T-helper 9 cell (primary cell): ENCODE data around the gene ARF1.
A peak's percentile ranks its signal among the peaks of the same experiment; 100 is the strongest.

ENCODE experiments used
- DNase-seq: peaks from one replicate; pipeline ENCODE4 v3.0.0-alpha.2; 2020

The ARF1 gene

DNA sequence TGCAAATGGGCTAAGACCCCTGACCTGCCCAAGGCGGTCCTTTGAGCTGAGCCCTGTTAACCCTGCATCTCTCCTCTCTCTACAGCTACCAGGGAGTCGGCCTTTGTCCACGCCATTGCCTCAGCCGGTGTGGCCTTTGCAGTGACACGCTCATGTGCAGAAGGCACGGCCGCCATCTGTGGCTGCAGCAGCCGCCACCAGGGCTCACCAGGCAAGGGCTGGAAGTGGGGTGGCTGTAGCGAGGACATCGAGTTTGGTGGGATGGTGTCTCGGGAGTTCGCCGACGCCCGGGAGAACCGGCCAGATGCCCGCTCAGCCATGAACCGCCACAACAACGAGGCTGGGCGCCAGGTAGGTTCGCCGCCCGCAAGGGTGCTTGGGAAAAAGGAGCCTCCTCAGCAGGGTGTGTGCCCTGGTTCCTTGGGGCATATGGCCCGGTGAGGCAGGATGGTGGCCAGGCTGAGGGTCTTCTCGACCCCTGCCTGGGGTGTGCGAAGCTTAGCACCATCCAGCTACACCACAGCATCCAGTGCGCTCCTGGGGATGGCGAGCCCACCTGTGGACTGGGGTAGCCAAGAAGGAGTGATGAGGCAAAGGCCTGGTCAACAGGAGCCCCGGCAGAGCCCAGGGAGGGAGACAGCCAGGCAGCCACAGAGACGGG, 31.8 kb upstream of the ARF1 start:
- no peak for DNase-seq

DNA sequence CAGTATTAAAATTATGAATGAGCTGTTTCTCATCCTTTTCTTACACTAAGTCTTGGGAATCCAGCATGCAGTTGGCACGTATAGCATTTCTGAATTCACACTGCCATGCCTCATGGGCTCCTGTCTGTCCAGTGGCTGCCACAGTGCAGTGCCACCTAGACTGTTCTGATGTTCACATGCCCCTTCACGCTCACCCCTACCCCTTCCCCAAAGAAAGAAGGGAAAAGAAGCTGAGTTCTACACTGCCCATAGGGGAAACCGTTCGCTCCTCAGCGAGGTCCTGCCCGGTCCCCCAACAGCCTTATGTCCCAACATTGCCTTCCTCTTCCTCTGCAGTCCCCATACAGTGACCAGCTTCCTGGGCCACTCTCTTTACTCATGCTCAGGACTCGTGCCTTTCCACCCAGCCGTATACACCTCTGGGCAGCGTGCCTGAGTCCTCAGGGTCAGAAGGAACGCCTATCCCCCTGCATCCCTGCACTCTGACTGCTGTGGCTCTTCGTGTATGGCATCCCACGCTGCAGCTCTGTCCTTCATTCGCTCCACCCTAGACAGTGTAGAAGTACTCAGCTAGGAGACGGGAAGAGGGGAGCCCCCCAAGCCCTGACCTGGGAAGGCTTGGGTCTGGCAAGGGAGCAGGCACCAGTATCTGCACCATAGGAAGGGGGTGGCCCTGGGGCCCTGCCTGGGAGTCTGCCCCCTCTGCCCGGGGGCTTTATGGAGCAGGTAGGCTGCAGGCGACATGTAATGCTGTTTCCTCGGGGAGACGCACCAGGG, 24.1 kb upstream of the ARF1 start:
- DNase-seq = no peak

DNA sequence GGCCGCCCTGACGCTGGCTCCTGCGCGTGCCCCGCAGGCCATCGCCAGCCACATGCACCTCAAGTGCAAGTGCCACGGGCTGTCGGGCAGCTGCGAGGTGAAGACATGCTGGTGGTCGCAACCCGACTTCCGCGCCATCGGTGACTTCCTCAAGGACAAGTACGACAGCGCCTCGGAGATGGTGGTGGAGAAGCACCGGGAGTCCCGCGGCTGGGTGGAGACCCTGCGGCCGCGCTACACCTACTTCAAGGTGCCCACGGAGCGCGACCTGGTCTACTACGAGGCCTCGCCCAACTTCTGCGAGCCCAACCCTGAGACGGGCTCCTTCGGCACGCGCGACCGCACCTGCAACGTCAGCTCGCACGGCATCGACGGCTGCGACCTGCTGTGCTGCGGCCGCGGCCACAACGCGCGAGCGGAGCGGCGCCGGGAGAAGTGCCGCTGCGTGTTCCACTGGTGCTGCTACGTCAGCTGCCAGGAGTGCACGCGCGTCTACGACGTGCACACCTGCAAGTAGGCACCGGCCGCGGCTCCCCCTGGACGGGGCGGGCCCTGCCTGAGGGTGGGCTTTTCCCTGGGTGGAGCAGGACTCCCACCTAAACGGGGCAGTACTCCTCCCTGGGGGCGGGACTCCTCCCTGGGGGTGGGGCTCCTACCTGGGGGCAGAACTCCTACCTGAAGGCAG, 23.4 kb upstream of the ARF1 start:
- peak; percentile 60 for DNase-seq

DNA sequence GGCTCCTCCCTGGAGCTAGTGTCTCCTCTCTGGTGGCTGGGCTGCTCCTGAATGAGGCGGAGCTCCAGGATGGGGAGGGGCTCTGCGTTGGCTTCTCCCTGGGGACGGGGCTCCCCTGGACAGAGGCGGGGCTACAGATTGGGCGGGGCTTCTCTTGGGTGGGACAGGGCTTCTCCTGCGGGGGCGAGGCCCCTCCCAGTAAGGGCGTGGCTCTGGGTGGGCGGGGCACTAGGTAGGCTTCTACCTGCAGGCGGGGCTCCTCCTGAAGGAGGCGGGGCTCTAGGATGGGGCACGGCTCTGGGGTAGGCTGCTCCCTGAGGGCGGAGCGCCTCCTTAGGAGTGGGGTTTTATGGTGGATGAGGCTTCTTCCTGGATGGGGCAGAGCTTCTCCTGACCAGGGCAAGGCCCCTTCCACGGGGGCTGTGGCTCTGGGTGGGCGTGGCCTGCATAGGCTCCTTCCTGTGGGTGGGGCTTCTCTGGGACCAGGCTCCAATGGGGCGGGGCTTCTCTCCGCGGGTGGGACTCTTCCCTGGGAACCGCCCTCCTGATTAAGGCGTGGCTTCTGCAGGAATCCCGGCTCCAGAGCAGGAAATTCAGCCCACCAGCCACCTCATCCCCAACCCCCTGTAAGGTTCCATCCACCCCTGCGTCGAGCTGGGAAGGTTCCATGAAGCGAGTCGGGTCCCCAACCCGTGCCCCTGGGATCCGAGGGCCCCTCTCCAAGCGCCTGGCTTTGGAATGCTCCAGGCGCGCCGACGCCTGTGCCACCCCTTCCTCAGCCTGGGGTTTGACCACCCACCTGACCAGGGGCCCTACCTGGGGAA, 22.7 kb upstream of the ARF1 start:
- peak; percentile 64 for DNase-seq

DNA sequence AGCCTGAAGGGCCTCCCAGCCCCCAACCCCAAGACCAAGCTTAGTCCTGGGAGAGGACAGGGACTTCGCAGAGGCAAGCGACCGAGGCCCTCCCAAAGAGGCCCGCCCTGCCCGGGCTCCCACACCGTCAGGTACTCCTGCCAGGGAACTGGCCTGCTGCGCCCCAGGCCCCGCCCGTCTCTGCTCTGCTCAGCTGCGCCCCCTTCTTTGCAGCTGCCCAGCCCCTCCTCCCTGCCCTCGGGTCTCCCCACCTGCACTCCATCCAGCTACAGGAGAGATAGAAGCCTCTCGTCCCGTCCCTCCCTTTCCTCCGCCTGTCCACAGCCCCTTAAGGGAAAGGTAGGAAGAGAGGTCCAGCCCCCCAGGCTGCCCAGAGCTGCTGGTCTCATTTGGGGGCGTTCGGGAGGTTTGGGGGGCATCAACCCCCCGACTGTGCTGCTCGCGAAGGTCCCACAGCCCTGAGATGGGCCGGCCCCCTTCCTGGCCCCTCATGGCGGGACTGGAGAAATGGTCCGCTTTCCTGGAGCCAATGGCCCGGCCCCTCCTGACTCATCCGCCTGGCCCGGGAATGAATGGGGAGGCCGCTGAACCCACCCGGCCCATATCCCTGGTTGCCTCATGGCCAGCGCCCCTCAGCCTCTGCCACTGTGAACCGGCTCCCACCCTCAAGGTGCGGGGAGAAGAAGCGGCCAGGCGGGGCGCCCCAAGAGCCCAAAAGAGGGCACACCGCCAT, 21.9 kb upstream of the ARF1 start:
- no peak for DNase-seq

DNA sequence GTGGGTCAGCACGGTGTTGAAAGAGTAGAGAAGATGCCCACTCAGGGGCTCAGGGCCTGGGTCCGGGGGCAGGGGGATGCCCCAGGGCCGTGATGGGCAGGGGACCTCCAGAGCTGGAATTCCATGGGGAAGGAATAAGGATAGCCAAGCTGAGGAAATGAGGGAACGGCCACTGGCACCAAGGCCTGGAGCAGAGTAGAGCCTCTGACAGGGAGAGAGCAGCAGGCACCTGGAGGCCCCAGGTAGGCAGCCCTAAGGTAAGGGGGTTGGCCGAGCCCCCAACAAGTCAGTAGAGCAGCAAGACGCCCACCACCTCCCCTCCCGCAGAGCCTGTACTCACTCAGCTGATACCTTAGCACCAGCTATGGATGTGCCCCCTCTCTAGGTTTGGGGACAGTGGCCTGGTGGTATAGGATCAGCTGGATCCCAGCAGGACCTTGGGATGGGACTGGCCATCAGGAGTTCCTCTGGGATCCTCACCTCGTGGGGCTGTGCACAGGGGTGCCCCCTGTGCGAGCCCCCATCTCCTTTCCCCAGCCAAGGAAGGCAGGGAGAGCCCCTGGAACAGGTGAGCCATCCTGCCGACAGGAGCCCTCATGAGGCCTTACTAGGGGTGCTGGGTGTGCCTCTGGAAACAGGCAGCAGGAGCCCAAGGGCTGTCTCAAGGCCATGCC, 21.0 kb upstream of the ARF1 start:
- no peak for DNase-seq

DNA sequence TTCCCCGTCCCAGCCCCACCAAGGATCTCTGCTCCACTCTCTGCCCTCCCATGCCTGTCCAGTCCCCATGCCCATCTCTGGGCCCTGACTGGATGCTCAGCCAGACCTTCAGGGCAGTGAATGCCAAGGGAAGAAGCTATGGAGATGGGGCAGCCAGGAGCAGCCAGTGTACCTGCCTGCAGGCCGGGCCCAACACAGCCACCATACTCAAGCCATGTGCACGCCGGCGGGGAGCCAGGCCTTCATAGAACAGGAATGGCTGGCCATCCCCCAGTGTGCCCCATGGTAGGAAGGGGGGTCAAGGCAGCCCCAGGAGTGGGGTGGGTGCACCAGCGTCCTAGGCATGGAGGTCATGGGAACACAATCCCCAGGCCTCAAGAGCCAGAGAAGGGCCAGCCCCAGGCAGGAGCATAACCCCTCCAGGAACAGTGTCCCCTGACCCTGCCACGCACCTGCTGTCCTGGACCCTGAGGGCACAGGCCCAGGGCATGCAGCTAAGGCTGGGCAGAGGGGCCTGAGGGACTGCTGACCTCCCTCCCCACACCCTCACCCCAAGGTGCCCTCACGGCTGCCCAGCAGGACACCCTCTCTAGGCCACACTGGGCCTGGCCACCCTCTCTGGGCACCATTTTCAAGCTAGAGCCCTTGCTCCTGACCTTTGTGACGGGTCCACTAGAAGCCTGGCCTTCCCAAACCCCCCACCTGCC, 20.3 kb upstream of the ARF1 start:
- no peak for DNase-seq

DNA sequence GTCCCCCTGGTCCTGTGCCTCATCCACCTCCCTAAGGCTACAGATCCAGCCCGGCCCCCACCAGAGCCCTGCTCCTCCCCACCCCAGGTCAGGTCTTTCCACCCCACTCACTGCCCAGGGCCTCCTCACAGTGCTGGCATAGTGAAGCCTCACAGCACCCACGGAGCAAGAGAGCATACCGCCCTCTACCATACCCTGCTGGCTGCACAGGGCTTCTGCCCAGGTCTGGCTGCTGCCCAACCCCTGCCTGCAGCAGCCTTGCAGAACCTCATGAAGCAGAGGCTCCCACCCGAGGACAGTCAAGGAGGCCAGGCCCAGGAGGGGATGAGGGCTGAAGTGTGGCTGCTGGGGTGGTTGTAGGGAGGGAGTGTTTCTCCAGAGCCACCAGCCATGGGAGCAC, 19.7 kb upstream of the ARF1 start:
- no peak for DNase-seq

DNA sequence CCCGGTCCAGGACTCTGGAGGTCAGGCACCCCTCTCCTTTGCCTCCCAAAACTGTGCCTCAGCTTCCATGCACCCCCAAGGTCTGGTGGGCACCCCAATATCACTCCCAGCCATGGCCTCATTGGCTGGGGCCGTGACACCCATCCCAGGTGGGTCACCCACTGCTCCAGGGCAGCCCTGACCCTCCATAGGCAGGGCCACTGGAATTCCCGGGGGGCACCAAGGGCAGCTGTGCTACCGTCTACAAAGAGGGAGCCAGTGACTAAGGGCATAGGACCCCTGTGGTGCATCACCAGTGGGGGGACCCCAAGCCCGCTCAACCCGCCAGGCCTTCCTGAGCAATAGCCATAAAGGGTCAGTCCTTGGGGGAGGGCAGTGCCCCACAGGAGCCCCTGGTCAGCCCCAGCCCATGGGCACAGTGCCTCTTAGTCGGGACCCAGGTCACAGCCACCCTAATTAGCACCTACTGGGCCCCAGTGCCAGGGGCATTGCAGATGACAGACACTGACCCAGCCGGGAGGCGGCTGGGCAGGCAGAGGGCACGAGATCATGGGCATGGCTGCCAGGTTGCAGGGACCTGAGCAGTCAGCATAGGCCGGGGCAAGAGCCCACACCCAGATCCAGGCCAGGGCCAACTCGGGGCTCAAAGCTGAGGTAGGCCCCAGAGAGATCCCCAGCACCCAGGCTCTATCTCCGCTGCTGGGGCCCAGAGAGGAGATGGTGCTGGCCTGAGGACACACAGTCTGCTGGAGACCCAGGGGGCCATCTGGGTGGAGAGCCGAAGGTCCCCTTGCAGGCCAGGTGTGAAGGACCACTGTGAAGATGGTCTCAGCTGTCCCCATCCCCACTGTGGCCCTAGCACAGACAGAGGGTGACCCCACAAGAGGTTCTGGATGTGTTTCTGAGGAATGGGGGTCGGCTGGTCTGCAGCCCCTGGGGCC, 19.0 kb upstream of the ARF1 start:
- no peak for DNase-seq

DNA sequence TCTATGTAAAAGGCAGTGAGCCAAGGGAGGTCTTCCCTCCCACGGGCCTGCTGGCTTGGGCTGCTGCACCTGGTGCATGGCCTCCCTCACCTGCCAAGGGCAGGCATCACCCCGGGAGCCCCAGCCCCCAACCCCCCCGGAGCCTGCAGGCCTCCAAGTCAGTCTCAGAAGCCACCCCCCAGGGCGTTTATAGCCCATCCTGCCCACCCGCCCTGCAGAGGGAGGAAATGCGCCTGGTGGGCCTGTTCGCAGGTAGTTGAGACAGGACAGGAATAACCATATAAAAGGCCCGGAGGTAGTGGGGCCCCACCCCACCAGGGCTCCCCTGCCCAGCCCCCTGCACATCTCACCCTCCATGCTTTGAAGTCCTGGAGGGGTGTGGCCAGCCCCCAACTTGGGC, 18.2 kb upstream of the ARF1 start:
- DNase-seq = no peak

DNA sequence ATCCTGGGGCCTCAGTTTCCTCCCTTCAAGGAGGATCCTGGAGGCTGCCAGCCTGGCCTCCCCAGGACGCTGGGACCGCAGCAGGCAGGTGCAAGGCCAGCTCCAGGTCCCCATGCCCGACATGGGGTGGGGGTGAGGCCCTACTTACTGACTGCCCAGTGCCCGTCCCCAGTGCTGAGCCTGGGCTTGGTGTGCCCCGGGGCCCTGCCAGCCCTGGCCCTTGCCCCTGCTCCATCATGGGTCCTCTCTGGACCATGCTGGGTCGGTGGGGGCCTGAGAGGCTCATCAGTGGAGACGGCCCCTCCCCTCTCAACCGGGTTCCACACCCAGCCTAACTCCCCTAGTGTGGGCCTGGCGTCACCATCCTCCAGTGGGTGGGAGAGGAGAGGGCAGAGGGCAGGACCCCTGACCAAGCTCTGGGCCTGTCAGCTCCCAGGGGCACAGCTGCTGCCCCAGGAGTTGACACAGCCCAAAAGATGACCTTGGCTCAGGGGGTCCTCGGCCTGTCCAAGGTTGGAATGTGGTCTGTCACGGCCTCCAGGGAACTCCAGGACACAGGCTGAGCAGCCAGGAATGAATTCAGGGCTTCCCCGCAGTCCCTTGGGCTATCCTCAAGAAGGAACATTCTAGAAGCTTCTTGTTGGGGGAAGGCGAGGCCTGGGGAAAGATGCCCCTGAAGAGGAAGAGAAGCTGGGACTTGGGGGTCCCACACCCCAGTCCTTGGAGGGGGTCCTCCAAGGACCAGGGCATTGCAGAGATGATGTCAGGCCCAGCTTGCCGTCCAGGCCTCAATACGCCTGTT, 17.6 kb upstream of the ARF1 start:
- no peak for DNase-seq

DNA sequence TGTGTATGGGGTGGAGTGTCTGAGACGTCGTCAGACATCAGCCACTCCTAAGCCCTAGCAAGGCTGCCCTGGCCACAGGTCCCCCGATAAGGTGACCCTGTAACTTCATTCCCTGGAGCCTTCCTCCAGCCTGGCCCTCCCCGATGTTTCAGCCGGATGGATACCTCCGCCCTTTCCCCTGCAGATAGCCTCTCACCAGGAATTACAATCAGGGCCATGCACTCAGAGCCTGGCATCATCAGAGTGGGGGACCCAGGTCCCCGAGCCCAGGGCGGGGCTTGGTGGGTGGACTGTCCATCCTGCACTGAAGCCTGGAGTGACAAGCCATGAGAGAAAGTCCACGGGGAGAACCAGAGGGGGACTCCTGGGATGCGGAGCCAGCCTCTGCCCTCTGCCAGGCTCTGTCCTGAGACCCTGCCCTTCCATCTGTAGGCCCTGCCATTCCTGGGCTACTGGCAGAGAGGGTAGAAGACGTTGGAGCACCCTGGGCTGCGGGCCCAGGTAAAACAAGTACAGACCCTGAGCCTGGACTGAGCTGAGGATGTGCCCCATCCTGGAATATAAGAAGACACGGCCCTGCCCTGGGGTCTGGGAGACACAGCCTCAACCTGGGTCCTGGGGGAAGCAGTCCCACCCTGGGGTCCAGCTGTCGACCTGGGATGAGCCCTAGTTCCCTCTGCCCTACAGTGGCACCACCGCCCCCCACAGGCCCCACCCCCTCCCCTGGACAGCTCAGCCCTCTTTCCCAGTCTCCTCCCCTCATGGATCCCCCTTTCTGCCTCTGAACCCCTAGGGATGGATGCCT, 16.8 kb upstream of the ARF1 start:
- DNase-seq = no peak

DNA sequence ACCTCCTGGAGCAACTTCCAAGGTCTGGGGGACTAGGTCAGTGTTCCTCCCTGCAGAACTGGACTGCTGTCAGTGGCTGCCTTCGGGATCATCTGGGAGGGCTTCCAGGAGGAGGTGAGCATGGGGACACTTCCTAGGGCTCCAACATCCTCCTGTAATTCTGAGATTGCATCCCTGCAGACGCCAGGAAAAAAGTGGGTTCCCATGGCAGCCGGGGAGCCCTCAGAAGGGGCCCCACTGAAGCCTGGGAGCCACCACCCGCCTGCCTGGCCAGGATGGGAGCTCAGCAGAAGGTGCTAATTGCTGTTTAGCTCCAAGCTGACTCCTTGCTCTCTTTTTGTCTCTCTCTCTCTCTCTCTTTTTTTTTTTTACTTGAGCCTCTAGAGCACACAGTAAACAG, 16.1 kb upstream of the ARF1 start:
- DNase-seq = no peak

DNA sequence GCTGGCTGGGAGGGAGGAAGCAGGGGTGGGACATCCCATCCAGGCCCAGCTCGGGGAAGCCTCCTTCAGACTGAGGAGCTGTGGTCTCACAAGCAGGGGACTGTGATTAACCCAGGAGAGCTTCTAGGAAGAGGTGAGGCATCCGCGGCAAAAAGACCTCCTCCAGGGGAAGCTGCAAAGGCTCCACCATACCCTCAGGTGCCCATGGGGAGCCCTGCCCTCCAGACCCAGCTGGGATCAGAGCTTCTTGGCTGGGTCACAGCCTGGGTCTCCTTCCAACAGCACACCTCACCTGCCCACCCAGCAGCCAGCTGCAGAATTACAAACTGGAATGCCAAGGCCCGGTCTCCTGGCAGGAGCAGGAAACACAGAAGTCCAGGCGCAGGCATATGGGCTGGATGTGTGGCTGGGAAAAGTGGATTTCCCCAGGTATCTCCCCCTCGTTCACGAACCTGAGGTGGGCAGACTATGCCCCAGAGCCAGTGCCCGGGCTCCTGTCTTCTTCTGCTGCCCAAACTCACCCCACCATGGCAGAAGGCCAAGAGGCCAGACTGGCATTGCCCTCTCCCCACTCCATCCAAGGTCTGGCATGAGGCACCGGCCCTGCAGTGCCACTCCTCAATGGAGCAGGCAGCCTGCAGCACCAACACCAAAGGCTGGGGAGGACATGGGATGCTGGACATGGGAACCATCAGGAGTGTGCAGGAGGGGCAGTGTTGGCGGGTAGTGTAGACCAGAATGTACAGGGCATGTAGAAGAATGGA, 15.4 kb upstream of the ARF1 start:
- DNase-seq = no peak

DNA sequence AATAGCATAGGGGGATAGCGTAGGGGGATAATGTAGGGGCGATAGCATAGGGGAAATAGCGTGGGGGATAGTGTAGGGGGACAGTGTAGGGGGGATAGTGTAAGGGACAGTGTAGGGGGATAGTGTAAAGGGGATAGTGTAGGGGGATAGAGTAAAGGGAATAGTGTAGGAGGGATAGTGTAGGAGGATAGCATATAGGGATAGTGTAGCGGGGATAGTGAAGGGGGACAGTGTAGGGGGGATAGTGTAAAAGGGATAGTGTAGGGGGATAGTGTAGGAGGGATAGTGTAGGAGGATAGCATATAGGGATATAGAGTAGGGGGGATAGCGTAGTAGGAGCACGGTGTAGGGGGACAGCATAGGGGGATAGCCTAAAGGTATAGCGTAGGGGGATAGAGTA, 14.1 kb upstream of the ARF1 start:
- no peak for DNase-seq

DNA sequence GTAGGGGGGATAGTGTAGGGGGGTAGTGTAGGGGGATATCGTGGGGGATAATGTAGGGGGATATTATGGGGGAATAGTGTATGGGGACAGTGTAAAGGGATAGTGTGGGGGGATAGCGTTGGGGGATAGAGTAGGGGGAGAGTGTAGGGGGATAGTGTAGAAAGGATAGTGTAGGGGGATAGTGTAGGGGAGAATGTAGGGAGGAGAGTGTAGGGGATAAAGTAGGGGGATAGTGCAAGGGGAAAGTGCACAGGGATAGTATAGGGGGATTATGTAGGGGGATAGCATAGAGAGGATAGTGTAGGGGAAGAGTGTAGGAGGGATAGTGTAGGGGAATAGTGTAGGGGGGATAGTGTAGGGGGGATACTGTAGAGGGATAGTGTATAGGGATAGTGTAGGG, 12.3 kb upstream of the ARF1 start:
- DNase-seq = no peak

DNA sequence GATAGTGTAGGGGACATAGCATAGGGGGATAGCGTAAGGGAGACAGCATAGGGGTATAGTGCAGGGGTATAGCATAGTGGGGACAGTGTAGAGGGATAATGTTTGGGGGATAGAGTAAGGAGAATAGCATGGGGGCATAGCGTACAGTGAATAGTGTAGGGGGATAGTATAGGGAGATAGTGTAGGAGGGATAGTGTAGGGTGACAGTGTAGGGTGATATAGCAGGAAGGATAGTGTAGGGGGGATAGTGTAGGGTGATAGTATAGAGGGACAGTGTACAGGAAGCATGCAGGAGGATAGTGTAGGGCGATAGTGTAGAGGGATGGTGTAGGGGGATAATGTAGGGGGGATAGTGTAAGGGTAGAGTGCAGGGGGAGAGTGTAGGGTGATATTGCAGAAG, 11.7 kb upstream of the ARF1 start:
- no peak for DNase-seq
